Activated CD4-positive, alpha-beta T cell treated with anti-CD3 and anti-CD28 coated beads, Interleukin-10, Interleukin-2, amounts not matched to agents 100 ng/mL and 50 ng/mL, durations not matched to agents 16 hours and 8 hours (primary cell): ENCODE measurements around the gene PZP.
"Not testable (repeated sequence)": the region's sequence is repeated elsewhere in the genome, so short reads cannot be mapped to it uniquely, and the experiment has no call there.

ENCODE experiments used
- DNase-seq: peaks from one replicate; pipeline ENCODE4 v3.0.0-alpha.2; 2020

Gene PZP

GRCh38 chr12:9208229-9208628 lies at the start of gene PZP:
Gene PZP, minus strand, starts transcription at chr12:9208395. Its CDS starts 54 bp downstream, at chr12:9208341.
- no peak for DNase-seq

- no peak for DNase-seq
Measured at GRCh38 chr12:9256758-9257405, 48.7 kb upstream of the PZP start.

- no peak for DNase-seq
Measured at GRCh38 chr12:9256341-9256740, 48.1 kb upstream of the PZP start.

- no peak for DNase-seq
Measured at GRCh38 chr12:9255837-9256236, 47.6 kb upstream of the PZP start.

- DNase-seq: no peak
Measured at GRCh38 chr12:9253464-9253863, 45.3 kb upstream of the PZP start.

- DNase-seq: not testable (repeated sequence)
Measured at GRCh38 chr12:9252791-9253190, 44.6 kb upstream of the PZP start.

- no peak for DNase-seq
Measured at GRCh38 chr12:9252256-9252655, 44.1 kb upstream of the PZP start.

GRCh38 chr12:9248435-9248834 lies 40.2 kb upstream of the PZP start:
- no peak for DNase-seq

- DNase-seq: peak; percentile 93
Measured at GRCh38 chr12:9244894-9245293, 36.7 kb upstream of the PZP start.

GRCh38 chr12:9243999-9244649 lies 35.9 kb upstream of the PZP start:
- DNase-seq: peak; percentile 44

GRCh38 chr12:9241301-9241700 lies 33.1 kb upstream of the PZP start:
- DNase-seq: no peak

GRCh38 chr12:9240776-9241175 lies 32.6 kb upstream of the PZP start:
- no peak for DNase-seq

GRCh38 chr12:9240004-9240635 lies 31.9 kb upstream of the PZP start:
- peak; percentile 51 for DNase-seq

- DNase-seq: no peak
Measured at GRCh38 chr12:9237286-9237685, 29.1 kb upstream of the PZP start.

- DNase-seq: no peak
Measured at GRCh38 chr12:9235519-9235918, 27.3 kb upstream of the PZP start.

GRCh38 chr12:9227950-9228349 lies 19.8 kb upstream of the PZP start:
- no peak for DNase-seq

GRCh38 chr12:9223830-9224229 lies 15.6 kb upstream of the PZP start:
- no peak for DNase-seq

- DNase-seq: no peak
Measured at GRCh38 chr12:9221483-9221882, 13.3 kb upstream of the PZP start.

GRCh38 chr12:9221011-9221410 lies 12.8 kb upstream of the PZP start:
- DNase-seq: not testable (repeated sequence)

GRCh38 chr12:9214534-9214933 lies 6.3 kb upstream of the PZP start:
- DNase-seq: no peak

GRCh38 chr12:9211687-9212086 lies 3.5 kb upstream of the PZP start:
- DNase-seq: no peak

GRCh38 chr12:9204380-9204779 lies 3.8 kb downstream of the PZP start:
- no peak for DNase-seq

GRCh38 chr12:9198012-9198411 lies 10.2 kb downstream of the PZP start:
- no peak for DNase-seq

- DNase-seq: no peak
Measured at GRCh38 chr12:9184276-9184675, 23.9 kb downstream of the PZP start.
